Measurements from ENCODE around the gene CYYR1.

The CYYR1 gene

DNA sequence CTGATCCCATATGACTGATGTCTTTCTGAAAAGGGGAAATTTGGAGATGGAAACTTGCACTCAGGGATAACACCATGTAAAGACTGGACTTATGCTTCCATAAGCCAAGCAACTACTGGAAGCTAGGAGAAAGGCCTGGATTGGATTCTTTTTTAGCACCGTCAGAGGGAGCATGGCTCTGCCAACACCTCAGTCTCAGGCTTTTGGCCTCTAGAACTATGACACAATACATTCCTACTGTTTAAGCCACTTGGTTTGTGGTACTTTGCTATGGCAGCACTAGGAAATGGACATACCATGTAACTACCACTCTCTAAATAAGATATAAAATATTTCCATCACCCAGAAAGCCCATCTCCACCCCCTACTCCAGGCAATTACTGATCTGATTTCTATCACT is 139.7 kb downstream of the CYYR1 start:
- DNase-seq (ENCODE audit: low spot score): no peak

- no peak for DNase-seq (ENCODE audit: low spot score)
These were observed 140.7 kb downstream of the CYYR1 start for GRCh38 chr21:26432410-26432809.

GRCh38 chr21:26425576-26425975 is 147.5 kb downstream of the CYYR1 start:
- no peak for DNase-seq (ENCODE audit: low spot score)

DNA sequence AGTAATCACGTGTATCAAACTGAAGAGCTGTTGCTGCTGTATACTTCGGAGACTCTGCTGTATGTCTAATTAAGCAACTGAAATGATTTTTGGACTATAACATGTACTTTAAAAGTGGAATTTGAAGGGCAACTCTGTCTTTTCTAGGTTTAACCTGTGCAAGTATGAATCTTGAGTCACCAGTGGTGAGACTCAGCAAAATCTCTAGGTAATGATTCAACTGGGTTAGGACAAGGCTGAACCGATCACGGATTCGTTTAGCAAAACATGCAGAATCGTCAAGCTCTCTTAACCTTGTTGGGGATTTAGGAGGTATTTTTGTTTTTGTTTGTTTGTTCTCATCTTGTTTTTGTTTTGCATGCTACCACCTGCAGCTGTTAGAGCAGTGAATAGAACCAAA is 149.6 kb downstream of the CYYR1 start:
- no peak for DNase-seq (ENCODE audit: low spot score)

DNA sequence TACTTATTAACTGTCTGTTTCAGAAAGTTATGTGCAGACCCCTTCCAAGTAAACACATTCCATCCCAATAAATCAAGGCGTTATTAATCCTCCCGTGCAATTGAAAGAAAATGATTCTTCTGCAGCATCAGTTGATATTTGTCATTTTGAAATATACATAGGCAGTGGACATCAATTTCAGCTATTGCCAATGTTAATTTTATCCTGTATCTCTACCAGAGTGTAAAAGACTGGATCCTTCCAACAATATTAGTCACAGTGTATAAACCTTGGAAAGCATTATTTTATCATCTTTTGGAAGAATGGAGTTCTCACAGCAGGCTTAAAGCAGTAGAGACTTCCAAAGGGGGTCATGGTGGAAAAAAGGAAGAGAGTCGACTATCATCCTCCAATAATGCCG is 150.4 kb downstream of the CYYR1 start:
- DNase-seq (ENCODE audit: low spot score): no peak

- DNase-seq (ENCODE audit: low spot score): no peak
These were observed 150.9 kb downstream of the CYYR1 start for GRCh38 chr21:26422138-26422537.

DNA sequence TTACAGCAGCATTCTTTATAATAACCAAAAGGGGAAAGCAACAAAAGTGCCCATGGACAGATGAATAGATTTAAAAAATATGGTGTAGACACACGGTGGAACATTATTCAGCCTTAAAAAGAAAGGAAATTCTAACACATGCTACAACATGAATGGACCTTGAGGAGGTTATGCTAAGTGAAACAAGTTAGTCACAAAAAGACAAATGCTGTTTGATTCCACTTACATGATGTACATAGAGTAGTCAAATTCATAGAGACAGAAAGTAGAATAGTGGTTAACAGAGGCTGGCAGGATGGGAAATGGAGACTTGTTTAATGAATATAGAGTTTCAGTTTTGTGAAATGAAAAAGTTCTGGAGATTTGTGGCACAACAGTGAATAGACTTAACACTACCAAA is 151.4 kb downstream of the CYYR1 start:
- DNase-seq (ENCODE audit: low spot score): no peak

Data from CD4-positive, alpha-beta T cell treated with Interleukin-6 at 100 ng/mL for 8 hours (primary cell).